GM12873 (cell line): ENCODE data around the gene MBNL3.

ENCODE experiments used
- CTCF ChIP-seq: IDR thresholded peaks from 2 replicates; pipeline ENCODE4 v1.5.1; 2012; ENCODE audit warnings: low read depth, mild to moderate bottlenecking, moderate library complexity, low read length, control low read depth; ENCODE audit not compliant: insufficient read depth; ENCODE audit errors: missing control alignments

The MBNL3 gene

GRCh38 chrX:132489578-132490419, 961 bp upstream of the MBNL3 start:
- TF ChIP-seq CTCF = no peak

GRCh38 chrX:132488180-132488705, 595 bp downstream of the MBNL3 start:
- no peak for TF ChIP-seq CTCF

- no peak for TF ChIP-seq CTCF
Measured at GRCh38 chrX:132486599-132487178, 2.1 kb downstream of the MBNL3 start.

- no peak for TF ChIP-seq CTCF
Measured at GRCh38 chrX:132483951-132484350, 4.9 kb downstream of the MBNL3 start.

GRCh38 chrX:132483488-132483887, 5.3 kb downstream of the MBNL3 start:
- TF ChIP-seq CTCF = no peak

GRCh38 chrX:132482632-132483031, 6.2 kb downstream of the MBNL3 start:
- TF ChIP-seq CTCF = no peak

GRCh38 chrX:132481449-132481848, 7.4 kb downstream of the MBNL3 start:
- no peak for TF ChIP-seq CTCF
